Sigmoid colon (tissue), 4 donors: ENCODE measurements around the gene COL6A1.

Experiments
- CTCF ChIP-seq, 4 experiments: fragments of 450-650 bp in 3 of 4; fragments of 200-600 bp in 1 of 4; IDR thresholded peaks; one replicate each; pipeline ENCODE4 v1.5.1; 2016 to 2019; ENCODE audit warnings: antibody characterized with exemption in 4 of 4, mild to moderate bottlenecking in 3 of 4, moderate library complexity in 2 of 4
- EP300 ChIP-seq, 4 donors: sonication (generic); formaldehyde crosslinking; IDR thresholded peaks; one replicate each; pipeline ENCODE4 v1.6.1; 2017; ENCODE audit warnings: antibody characterized with exemption in 4 of 4
- POLR2A ChIP-seq, 2 donors: fragments of 450-650 bp; IDR thresholded peaks; one replicate each; pipeline ENCODE4 v1.6.1; 2016; ENCODE audit warnings: antibody characterized with exemption in 2 of 2, mild to moderate bottlenecking in 2 of 2, moderate library complexity in 2 of 2
- POLR2AphosphoS5 ChIP-seq, 4 donors: sonication (generic); formaldehyde crosslinking; IDR thresholded peaks; one replicate each; pipeline ENCODE4 v1.6.1; 2017; ENCODE audit warnings: antibody characterized with exemption in 4 of 4

- TF ChIP-seq POLR2AphosphoS5 (IDR thresholded peaks at IDR 0.05) (no peak), POLR2A (IDR thresholded peaks at IDR 0.05) (no peak), CTCF (IDR thresholded peaks at IDR 0.05) (no peak), EP300 (IDR thresholded peaks at IDR 0.05) (no peak)
These were observed 35.7 kb upstream of the COL6A1 start for GRCh38 chr21:45945868-45946210.
